ENCODE data around the gene HSD17B3.

DNA sequence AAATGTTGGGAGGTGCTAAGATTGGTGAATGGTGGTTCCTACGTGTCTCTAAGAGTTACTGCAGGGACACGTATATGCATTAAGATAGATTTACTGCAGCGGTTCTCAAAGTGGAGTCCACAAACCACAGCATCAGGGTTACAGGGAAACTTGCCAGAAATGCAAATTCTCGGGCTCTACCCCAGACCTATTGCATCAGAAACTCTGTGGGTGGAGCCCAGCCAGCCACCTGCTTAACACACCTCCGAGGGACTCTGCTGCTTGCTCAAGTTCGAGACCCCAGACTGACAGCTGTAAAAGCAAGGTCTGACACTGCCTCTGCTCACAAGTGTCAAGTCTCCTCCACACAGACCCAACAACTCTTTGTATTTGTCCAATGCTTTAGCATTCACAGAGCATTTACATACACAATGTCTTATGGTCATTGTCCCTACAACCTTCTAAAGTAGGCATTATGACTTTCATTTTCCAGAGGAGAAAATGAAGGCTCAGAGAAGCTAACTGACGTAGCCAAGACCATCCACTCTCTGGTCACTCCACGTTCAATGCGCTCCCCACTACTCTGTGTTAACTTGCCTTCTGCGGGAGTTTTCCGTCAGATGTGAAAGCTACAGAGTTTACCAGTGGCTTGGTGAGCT is 48.8 kb downstream of the HSD17B3 start:
- TF ChIP-seq, protein P1, sequence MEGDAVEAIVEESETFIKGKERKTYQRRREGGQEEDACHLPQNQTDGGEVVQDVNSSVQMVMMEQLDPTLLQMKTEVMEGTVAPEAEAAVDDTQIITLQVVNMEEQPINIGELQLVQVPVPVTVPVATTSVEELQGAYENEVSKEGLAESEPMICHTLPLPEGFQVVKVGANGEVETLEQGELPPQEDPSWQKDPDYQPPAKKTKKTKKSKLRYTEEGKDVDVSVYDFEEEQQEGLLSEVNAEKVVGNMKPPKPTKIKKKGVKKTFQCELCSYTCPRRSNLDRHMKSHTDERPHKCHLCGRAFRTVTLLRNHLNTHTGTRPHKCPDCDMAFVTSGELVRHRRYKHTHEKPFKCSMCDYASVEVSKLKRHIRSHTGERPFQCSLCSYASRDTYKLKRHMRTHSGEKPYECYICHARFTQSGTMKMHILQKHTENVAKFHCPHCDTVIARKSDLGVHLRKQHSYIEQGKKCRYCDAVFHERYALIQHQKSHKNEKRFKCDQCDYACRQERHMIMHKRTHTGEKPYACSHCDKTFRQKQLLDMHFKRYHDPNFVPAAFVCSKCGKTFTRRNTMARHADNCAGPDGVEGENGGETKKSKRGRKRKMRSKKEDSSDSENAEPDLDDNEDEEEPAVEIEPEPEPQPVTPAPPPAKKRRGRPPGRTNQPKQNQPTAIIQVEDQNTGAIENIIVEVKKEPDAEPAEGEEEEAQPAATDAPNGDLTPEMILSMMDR (IDR thresholded peaks at IDR 0.05; ENCODE audit: low read depth, low read length): no peak
- TF ChIP-seq POLR2A (IDR thresholded peaks at IDR 0.05; ENCODE audit: extremely low read depth, insufficient read length): no peak
